PC-3 (cell line): Measurements from ENCODE around the gene PDRG1.

Experiments used
- EZH2 ChIP-seq: fragments of 300-600 bp; sonication (generic); IDR thresholded peaks from one replicate; pipeline ENCODE4 v1.6.1; 2017; ENCODE audit warnings: antibody characterized with exemption, mild to moderate bottlenecking, low read length; ENCODE audit not compliant: unreplicated experiment
- EZH2phosphoT487 ChIP-seq: fragments of 300-600 bp; sonication (generic); IDR thresholded peaks from 2 replicates; pipeline ENCODE4 v1.6.1; 2018; ENCODE audit warnings: mild to moderate bottlenecking, antibody characterized with exemption, low read length, borderline replicate concordance
- TF ChIP-seq, protein P1 (sequence below): fragments of 300-600 bp; sonication (generic); conservative IDR thresholded peaks from 2 replicates; pipeline ENCODE4 v1.5.1; 2017; ENCODE audit warnings: antibody characterized with exemption, low read depth, mild to moderate bottlenecking, low read length

- TF ChIP-seq, protein P1, sequence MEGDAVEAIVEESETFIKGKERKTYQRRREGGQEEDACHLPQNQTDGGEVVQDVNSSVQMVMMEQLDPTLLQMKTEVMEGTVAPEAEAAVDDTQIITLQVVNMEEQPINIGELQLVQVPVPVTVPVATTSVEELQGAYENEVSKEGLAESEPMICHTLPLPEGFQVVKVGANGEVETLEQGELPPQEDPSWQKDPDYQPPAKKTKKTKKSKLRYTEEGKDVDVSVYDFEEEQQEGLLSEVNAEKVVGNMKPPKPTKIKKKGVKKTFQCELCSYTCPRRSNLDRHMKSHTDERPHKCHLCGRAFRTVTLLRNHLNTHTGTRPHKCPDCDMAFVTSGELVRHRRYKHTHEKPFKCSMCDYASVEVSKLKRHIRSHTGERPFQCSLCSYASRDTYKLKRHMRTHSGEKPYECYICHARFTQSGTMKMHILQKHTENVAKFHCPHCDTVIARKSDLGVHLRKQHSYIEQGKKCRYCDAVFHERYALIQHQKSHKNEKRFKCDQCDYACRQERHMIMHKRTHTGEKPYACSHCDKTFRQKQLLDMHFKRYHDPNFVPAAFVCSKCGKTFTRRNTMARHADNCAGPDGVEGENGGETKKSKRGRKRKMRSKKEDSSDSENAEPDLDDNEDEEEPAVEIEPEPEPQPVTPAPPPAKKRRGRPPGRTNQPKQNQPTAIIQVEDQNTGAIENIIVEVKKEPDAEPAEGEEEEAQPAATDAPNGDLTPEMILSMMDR, result no peak
- no peak for TF ChIP-seq EZH2
- TF ChIP-seq EZH2phosphoT487, result no peak
These were observed 18.1 kb downstream of the PDRG1 start for GRCh38 chr20:31933698-31934097.
